Measurements from ENCODE around the gene CDT1. TPM values are rescaled to one million over a fixed set of nuclear protein-coding genes. Genes with fewer than 3 reads are reported as not detected.

The CDT1 gene
- total RNA-seq, 1 experiment from 2014 or later: 160 TPM

GRCh38 chr16:88831838-88832237, 28.2 kb downstream of the CDT1 start:
- Histone ChIP-seq H3K27me3 (ENCODE audit: insufficient read depth, low read length) (no peaks in the 10 kb centered on the region), H4K20me1 (ENCODE audit: insufficient read depth) (no peaks in the 10 kb centered on the region), H3K79me2 (ENCODE audit: insufficient read depth, low read length) (no peaks in the 10 kb centered on the region), H3K9me2 (ENCODE audit: insufficient read depth) (no peaks in the 10 kb centered on the region), H3K4me2 (ENCODE audit: low read length) (no peak overlapping the region), H3K4me3 (replicated peaks in 1 of 2; ENCODE audit: low read depth in 1 of 2, low read length in 2 of 2) (no peak overlapping the region), H2AFZ (ENCODE audit: low read depth, low read length, poor library complexity, severe bottlenecking) (no peak overlapping the region), H3K9me3 (ENCODE audit: control insufficient read depth in 1 of 2, insufficient read depth in 1 of 2, low read depth in 1 of 2, low read length in 2 of 2) (no peaks in the 10 kb centered on the region), H3K4me1 (ENCODE audit: control insufficient read depth in 1 of 2, insufficient read depth in 2 of 2, low read length in 2 of 2) (peaks cover 0 to 4% of the 10 kb centered on the region in 2 experiments; a peak in 1 of 4 replicates), H3K27ac (ENCODE audit: low read depth, low read length) (no peak overlapping the region), H3K36me3 (ENCODE audit: control insufficient read depth in 1 of 2, insufficient read depth in 2 of 2, low read length in 2 of 2) (no peaks in the 10 kb centered on the region), H3K9ac (ENCODE audit: low read length) (no peak overlapping the region)
- POLR2A ChIA-PET: no interaction called here
- no peak for DNase-seq (ENCODE audit: low read depth, low spot score)
- peak; percentile 63 for ATAC-seq
- BruUV-seq (replicated peaks): no TSS peak
- TF ChIP-seq FOSL1 (IDR thresholded peaks at IDR 0.05; ENCODE audit: low read depth) (no peak), YY1 (IDR thresholded peaks at IDR 0.05; ENCODE audit: extremely low read depth, insufficient replicate concordance, low read depth, low read length) (no peak), SP1 (IDR thresholded peaks at IDR 0.05; ENCODE audit: low read depth) (no peak), CTCF (IDR thresholded peaks at IDR 0.05 in 2 of 3, conservative IDR thresholded peaks at IDR 0.05 in 1 of 3; ENCODE audit: borderline replicate concordance in 1 of 3, insufficient read depth in 1 of 3, low read depth in 2 of 3, low read length in 2 of 3) (peak in 2 of 3 experiments; percentile 13 to 18; a peak in 3 of 6 replicates)
- RAD21 ChIA-PET (ENCODE audit: low non-redundant PET in 1 of 2, low total read pairs in 2 of 2, uncharacterized antibody in 2 of 2, unreplicated experiment in 2 of 2): no interaction called here
- CTCF ChIA-PET: no interaction called here
- intact Hi-C loops (cut with micrococcal nuclease): no loop called here

- no peak overlapping the region for H3K9ac ChIP-seq (ENCODE audit: low read length)
- no peak for DNase-seq (ENCODE audit: low read depth, low spot score)
- no peaks in the 10 kb centered on the region for H3K27me3 ChIP-seq (ENCODE audit: insufficient read depth, low read length)
- H3K4me2 ChIP-seq (ENCODE audit: low read length): no peak overlapping the region
- H3K27ac ChIP-seq (ENCODE audit: low read depth, low read length): no peak overlapping the region
- ChIA-PET CTCF (interaction anchor here (1.1 kb wide), 1 partner anchor 25 kb away, joined by 4 read pairs; no protein-coding TSS in a partner anchor), RAD21 (ENCODE audit: low non-redundant PET in 1 of 2, low total read pairs in 2 of 2, uncharacterized antibody in 2 of 2, unreplicated experiment in 2 of 2) (no interaction called here), POLR2A (no interaction called here)
- no peaks in the 10 kb centered on the region for H3K79me2 ChIP-seq (ENCODE audit: insufficient read depth, low read length)
- H3K4me1 ChIP-seq (ENCODE audit: control insufficient read depth in 1 of 2, insufficient read depth in 2 of 2, low read length in 2 of 2): peaks cover 0 to 4% of the 10 kb centered on the region in 2 experiments; a peak in 1 of 4 replicates
- no peaks in the 10 kb centered on the region for H3K9me3 ChIP-seq (ENCODE audit: control insufficient read depth in 1 of 2, insufficient read depth in 1 of 2, low read depth in 1 of 2, low read length in 2 of 2)
- no peaks in the 10 kb centered on the region for H4K20me1 ChIP-seq (ENCODE audit: insufficient read depth)
- intact Hi-C loops (cut with micrococcal nuclease): no loop called here
- ATAC-seq: no peak
- no peak overlapping the region for H3K4me3 ChIP-seq (replicated peaks in 1 of 2; ENCODE audit: low read depth in 1 of 2, low read length in 2 of 2)
- H2AFZ ChIP-seq (ENCODE audit: low read depth, low read length, poor library complexity, severe bottlenecking): no peak overlapping the region
- H3K36me3 ChIP-seq (ENCODE audit: control insufficient read depth in 1 of 2, insufficient read depth in 2 of 2, low read length in 2 of 2): no peaks in the 10 kb centered on the region
- no peaks in the 10 kb centered on the region for H3K9me2 ChIP-seq (ENCODE audit: insufficient read depth)
- no TSS peak for BruUV-seq (replicated peaks)
- TF ChIP-seq FOSL1 (IDR thresholded peaks at IDR 0.05; ENCODE audit: low read depth) (no peak), CEBPB (IDR thresholded peaks at IDR 0.05; ENCODE audit: low read depth) (no peak), EZH2 (IDR thresholded peaks at IDR 0.05) (no peak), ZNF274 (IDR thresholded peaks at IDR 0.05; ENCODE audit: low read depth, low read length) (no peak), SRF (IDR thresholded peaks at IDR 0.05; ENCODE audit: low read depth) (no peak), JUND (IDR thresholded peaks at IDR 0.05) (no peak), CBX3 (IDR thresholded peaks at IDR 0.05; ENCODE audit: low read depth) (no peak), EZH2phosphoT487 (IDR thresholded peaks at IDR 0.05; ENCODE audit: borderline replicate concordance) (no peak), ELF1 (IDR thresholded peaks at IDR 0.05; ENCODE audit: borderline replicate concordance, low read depth) (no peak)
- TF ChIP-seq, protein P1, sequence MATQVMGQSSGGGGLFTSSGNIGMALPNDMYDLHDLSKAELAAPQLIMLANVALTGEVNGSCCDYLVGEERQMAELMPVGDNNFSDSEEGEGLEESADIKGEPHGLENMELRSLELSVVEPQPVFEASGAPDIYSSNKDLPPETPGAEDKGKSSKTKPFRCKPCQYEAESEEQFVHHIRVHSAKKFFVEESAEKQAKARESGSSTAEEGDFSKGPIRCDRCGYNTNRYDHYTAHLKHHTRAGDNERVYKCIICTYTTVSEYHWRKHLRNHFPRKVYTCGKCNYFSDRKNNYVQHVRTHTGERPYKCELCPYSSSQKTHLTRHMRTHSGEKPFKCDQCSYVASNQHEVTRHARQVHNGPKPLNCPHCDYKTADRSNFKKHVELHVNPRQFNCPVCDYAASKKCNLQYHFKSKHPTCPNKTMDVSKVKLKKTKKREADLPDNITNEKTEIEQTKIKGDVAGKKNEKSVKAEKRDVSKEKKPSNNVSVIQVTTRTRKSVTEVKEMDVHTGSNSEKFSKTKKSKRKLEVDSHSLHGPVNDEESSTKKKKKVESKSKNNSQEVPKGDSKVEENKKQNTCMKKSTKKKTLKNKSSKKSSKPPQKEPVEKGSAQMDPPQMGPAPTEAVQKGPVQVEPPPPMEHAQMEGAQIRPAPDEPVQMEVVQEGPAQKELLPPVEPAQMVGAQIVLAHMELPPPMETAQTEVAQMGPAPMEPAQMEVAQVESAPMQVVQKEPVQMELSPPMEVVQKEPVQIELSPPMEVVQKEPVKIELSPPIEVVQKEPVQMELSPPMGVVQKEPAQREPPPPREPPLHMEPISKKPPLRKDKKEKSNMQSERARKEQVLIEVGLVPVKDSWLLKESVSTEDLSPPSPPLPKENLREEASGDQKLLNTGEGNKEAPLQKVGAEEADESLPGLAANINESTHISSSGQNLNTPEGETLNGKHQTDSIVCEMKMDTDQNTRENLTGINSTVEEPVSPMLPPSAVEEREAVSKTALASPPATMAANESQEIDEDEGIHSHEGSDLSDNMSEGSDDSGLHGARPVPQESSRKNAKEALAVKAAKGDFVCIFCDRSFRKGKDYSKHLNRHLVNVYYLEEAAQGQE (IDR thresholded peaks at IDR 0.05; ENCODE audit: low read depth): no peak
- TF ChIP-seq, protein P2, sequence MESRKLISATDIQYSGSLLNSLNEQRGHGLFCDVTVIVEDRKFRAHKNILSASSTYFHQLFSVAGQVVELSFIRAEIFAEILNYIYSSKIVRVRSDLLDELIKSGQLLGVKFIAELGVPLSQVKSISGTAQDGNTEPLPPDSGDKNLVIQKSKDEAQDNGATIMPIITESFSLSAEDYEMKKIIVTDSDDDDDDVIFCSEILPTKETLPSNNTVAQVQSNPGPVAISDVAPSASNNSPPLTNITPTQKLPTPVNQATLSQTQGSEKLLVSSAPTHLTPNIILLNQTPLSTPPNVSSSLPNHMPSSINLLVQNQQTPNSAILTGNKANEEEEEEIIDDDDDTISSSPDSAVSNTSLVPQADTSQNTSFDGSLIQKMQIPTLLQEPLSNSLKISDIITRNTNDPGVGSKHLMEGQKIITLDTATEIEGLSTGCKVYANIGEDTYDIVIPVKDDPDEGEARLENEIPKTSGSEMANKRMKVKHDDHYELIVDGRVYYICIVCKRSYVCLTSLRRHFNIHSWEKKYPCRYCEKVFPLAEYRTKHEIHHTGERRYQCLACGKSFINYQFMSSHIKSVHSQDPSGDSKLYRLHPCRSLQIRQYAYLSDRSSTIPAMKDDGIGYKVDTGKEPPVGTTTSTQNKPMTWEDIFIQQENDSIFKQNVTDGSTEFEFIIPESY (IDR thresholded peaks at IDR 0.05; ENCODE audit: extremely low read depth, insufficient replicate concordance, low read length): no peak
Measured at GRCh38 chr16:88833086-88833485, 29.5 kb downstream of the CDT1 start.
